PC-9 (cell line): ENCODE data around the gene TMEM138. TPM values are rescaled to one million over a fixed set of nuclear protein-coding genes. Genes with fewer than 3 reads are reported as not detected.

Experiments
- BruUV-seq: library from RNA; stranded (reverse); fragments of 400-500 nt; replicated peaks from 2 replicates; lab custom pipeline; 2021; lab: Mats Ljungman, UMichigan
- CTCF ChIA-PET: fragments of 300-600 bp; sonication (Branson Sonifier 250); formaldehyde crosslinking; loops from one replicate; lab custom pipeline; 2022; ENCODE audit warnings: antibody characterized with exemption; lab: Charles Lee
- POLR2A ChIA-PET: fragments of 300-600 bp; sonication (Branson Sonifier 250); formaldehyde crosslinking; loops from one replicate; lab custom pipeline; 2022; ENCODE audit warnings: antibody characterized with exemption; ENCODE audit not compliant: unreplicated experiment; lab: Charles Lee
- DNase-seq, 2 experiments: peaks; one replicate each; pipeline versions ENCODE4 v3.0.0 to v3.0.0-alpha.2; 2015 to 2022; ENCODE audit warnings: mixed read lengths in 1 of 2
- H2AFZ ChIP-seq: fragments of 200-600 bp; sonication (generic); 2 replicates; pipeline ENCODE4 v1.8.1; 2017; ENCODE audit warnings: antibody characterized with exemption
- H3F3A ChIP-seq: fragments of 200-600 bp; sonication (generic); 2 replicates; pipeline ENCODE4 v1.8.1; 2017; ENCODE audit warnings: antibody characterized with exemption, mild to moderate bottlenecking, low read depth; ENCODE audit not compliant: insufficient read depth
- H3K27ac ChIP-seq: fragments of 200-600 bp; sonication (generic); 2 replicates; pipeline ENCODE4 v1.6.1; 2016; ENCODE audit warnings: mixed run types
- H3K27me3 ChIP-seq: fragments of 200-600 bp; sonication (generic); 2 replicates; pipeline ENCODE4 v1.6.1; 2016; ENCODE audit warnings: low read depth, mixed run types; ENCODE audit not compliant: insufficient read depth
- H3K36me3 ChIP-seq: fragments of 200-600 bp; sonication (generic); 2 replicates; pipeline ENCODE4 v1.6.1; 2016; ENCODE audit warnings: low read depth, mixed run types
- H3K4me1 ChIP-seq: fragments of 200-600 bp; sonication (generic); replicated peaks from 2 replicates; pipeline ENCODE4 v1.6.1; 2016; ENCODE audit warnings: mixed run types; ENCODE audit not compliant: insufficient read depth
- H3K4me2 ChIP-seq: fragments of 200-600 bp; sonication (generic); 2 replicates; pipeline ENCODE4 v1.6.1; 2017; ENCODE audit warnings: mixed run types
- H3K4me3 ChIP-seq: fragments of 200-600 bp; sonication (generic); 2 replicates; pipeline ENCODE4 v1.6.1; 2016; ENCODE audit warnings: mixed run types
- H3K79me2 ChIP-seq: fragments of 200-600 bp; sonication (generic); 2 replicates; pipeline ENCODE4 v1.6.1; 2017; ENCODE audit warnings: low read depth, mixed run types
- H3K9me2 ChIP-seq: fragments of 200-600 bp; sonication (generic); 2 replicates; pipeline ENCODE4 v1.8.1; 2017; ENCODE audit warnings: mild to moderate bottlenecking; ENCODE audit not compliant: insufficient read depth
- H3K9me3 ChIP-seq: fragments of 200-600 bp; sonication (generic); 2 replicates; pipeline ENCODE4 v1.8.1; 2016; ENCODE audit warnings: low read depth; ENCODE audit not compliant: insufficient read depth
- H4K20me1 ChIP-seq: fragments of 200-600 bp; sonication (generic); 2 replicates; pipeline ENCODE4 v1.8.1; 2017; ENCODE audit not compliant: insufficient read depth
- EZH2 ChIP-seq: fragments of 200-600 bp; sonication (generic); IDR thresholded peaks from 2 replicates; pipeline ENCODE4 v1.8.0; 2017; ENCODE audit warnings: antibody characterized with exemption, low read depth
- intact Hi-C: fragments of 100-400 bp; cut with micrococcal nuclease; formaldehyde crosslinking; loops from one replicate; pipeline ENCODE4 v1.10.0; 2022; ENCODE audit not compliant: unreplicated experiment
- total RNA-seq: library from RNA; stranded (reverse); gene quantifications from 2 replicates; pipeline ENCODE4 v1.2.3, GENCODE V29; 2021
- TF ChIP-seq, protein P1 (sequence below): fragments of 200-600 bp; sonication (generic); conservative IDR thresholded peaks from 2 replicates; pipeline ENCODE4 v1.6.1; 2017; ENCODE audit warnings: mixed run types, antibody characterized with exemption, mild to moderate bottlenecking, moderate library complexity

Gene TMEM138
- total RNA-seq, 1 experiment from 2014 or later, result 46.1 TPM

DNA sequence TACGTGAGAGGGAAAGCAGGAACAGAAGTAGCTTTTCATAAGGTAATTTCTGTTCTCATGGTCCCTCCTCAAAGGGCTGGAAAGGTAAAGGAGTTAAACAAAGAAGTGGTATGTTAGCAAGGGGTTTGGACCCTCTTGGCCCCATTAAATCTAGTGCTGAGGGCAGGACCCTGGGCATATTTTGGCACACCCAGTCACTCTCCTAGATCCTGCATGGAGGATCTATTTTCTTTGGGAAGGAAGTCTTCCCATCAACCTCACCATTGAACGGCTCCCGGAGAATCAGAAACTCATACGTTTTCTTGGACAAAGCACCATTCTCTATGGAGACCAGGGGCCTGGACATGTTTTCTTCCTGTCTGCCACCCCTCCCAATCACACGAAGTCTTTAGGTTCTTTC, 41.9 kb downstream of the TMEM138 start:
- no TSS peak for BruUV-seq
- intact Hi-C loops, result no loop called here
- CTCF ChIA-PET, result interaction anchor here (0.7 kb wide), 1 partner anchor 373 kb away, joined by 3 read pairs; no protein-coding TSS in a partner anchor

DNA sequence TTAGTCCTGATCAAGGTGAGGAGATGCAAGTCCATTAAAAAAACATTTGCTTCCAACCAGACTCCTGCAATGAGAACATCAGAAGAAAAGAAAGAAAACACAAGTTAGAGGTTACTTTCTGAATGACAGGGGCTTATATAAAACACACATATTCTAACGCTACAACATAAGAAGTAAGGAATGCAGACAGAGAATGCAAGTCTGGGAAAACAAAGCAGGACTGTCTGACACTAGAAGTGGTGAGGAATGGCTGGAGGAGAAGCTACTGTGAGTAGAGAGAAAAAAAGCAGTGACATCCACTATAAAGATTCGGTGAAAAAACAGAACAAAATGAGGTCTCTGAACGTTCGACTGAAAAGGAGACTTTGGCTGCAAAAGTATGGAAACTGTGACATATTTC, 42.5 kb downstream of the TMEM138 start:
- no peaks in the 10 kb centered on the region for H3K9me3 ChIP-seq
- peaks cover 61% of the 10 kb centered on the region for H3K36me3 ChIP-seq
- H2AFZ ChIP-seq, result no peak overlapping the region
- H3K27ac ChIP-seq, result no peak overlapping the region
- no peak overlapping the region for H3K4me2 ChIP-seq
- peaks cover 40% of the 10 kb centered on the region for H3F3A ChIP-seq
- ChIA-PET POLR2A (no interaction called here), CTCF (no interaction called here)
- intact Hi-C loops, result no loop called here
- DNase-seq, result no peak
- TF ChIP-seq EZH2, result no peak
- TF ChIP-seq, protein P1, sequence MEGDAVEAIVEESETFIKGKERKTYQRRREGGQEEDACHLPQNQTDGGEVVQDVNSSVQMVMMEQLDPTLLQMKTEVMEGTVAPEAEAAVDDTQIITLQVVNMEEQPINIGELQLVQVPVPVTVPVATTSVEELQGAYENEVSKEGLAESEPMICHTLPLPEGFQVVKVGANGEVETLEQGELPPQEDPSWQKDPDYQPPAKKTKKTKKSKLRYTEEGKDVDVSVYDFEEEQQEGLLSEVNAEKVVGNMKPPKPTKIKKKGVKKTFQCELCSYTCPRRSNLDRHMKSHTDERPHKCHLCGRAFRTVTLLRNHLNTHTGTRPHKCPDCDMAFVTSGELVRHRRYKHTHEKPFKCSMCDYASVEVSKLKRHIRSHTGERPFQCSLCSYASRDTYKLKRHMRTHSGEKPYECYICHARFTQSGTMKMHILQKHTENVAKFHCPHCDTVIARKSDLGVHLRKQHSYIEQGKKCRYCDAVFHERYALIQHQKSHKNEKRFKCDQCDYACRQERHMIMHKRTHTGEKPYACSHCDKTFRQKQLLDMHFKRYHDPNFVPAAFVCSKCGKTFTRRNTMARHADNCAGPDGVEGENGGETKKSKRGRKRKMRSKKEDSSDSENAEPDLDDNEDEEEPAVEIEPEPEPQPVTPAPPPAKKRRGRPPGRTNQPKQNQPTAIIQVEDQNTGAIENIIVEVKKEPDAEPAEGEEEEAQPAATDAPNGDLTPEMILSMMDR, result no peak
- peaks cover 13% of the 10 kb centered on the region; the same call in 1 of the 2 replicates for H4K20me1 ChIP-seq
- H3K4me1 ChIP-seq, result no peaks in the 10 kb centered on the region
- H3K9me2 ChIP-seq, result no peaks in the 10 kb centered on the region; the same call in 1 of the 2 replicates
- H3K79me2 ChIP-seq, result no peaks in the 10 kb centered on the region
- no peak overlapping the region for H3K4me3 ChIP-seq
- no TSS peak for BruUV-seq
- no peaks in the 10 kb centered on the region for H3K27me3 ChIP-seq

More for the DNA sequence above, 41.9 kb downstream of the TMEM138 start:
- H3K9me3 ChIP-seq, result no peaks in the 10 kb centered on the region
- no peaks in the 10 kb centered on the region; the same call in 1 of the 2 replicates for H3K9me2 ChIP-seq
- no peak overlapping the region for H3K4me3 ChIP-seq
- H2AFZ ChIP-seq, result no peak overlapping the region
- no peaks in the 10 kb centered on the region for H3K79me2 ChIP-seq
- POLR2A ChIA-PET, result no interaction called here
- H3K4me1 ChIP-seq, result no peaks in the 10 kb centered on the region
- H3K4me2 ChIP-seq, result no peak overlapping the region
- no peak for TF ChIP-seq EZH2
- TF ChIP-seq, protein P1, result no peak
- no peak for DNase-seq
- peaks cover 40% of the 10 kb centered on the region for H3F3A ChIP-seq
- H3K36me3 ChIP-seq, result peaks cover 60% of the 10 kb centered on the region
- no peak overlapping the region for H3K27ac ChIP-seq
- H4K20me1 ChIP-seq, result peaks cover 13% of the 10 kb centered on the region; the same call in 1 of the 2 replicates
- H3K27me3 ChIP-seq, result no peaks in the 10 kb centered on the region

DNA sequence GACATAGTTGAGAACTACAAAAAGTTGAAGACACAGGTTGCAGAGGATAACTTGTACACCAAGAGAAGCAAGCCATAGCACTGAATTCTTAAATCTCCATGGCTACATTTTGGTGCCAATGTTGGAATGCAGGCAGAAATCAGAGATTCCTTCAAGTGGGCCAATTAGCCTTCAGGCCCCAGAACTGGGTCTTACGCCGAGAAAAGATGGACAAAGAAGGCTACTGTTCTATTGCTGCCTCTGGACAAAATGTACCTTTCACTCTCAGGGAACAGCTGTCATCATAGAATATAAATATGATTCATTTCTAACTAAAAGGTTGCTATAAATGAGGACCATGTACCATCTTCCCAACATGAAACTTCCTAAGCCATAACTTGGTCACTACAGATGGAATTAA, 43.9 kb downstream of the TMEM138 start:
- CTCF ChIA-PET, result no interaction called here
- H3K27ac ChIP-seq, result no peak overlapping the region
- intact Hi-C loops, result no loop called here
- no peaks in the 10 kb centered on the region for H3K9me3 ChIP-seq
- H3F3A ChIP-seq, result peaks cover 33% of the 10 kb centered on the region; the same call in 1 of the 2 replicates
- H3K4me1 ChIP-seq, result no peaks in the 10 kb centered on the region
- no peaks in the 10 kb centered on the region for H3K27me3 ChIP-seq
- no peak overlapping the region for H2AFZ ChIP-seq
- H3K36me3 ChIP-seq, result peaks cover 74% of the 10 kb centered on the region
- TF ChIP-seq, protein P1, result no peak
- TF ChIP-seq EZH2, result no peak
- POLR2A ChIA-PET, result no interaction called here
- no peaks in the 10 kb centered on the region for H3K79me2 ChIP-seq
- no peak for DNase-seq
- BruUV-seq, result no TSS peak
- H3K4me2 ChIP-seq, result no peak overlapping the region
- H3K9me2 ChIP-seq, result no peaks in the 10 kb centered on the region; the same call in 1 of the 2 replicates
- no peak overlapping the region for H3K4me3 ChIP-seq
- H4K20me1 ChIP-seq, result peaks cover 13% of the 10 kb centered on the region; the same call in 1 of the 2 replicates
